ENCODE results near the gene TMEM239. TPM values are rescaled to one million over a fixed set of nuclear protein-coding genes. Genes with fewer than 3 reads are reported as not detected.

Gene TMEM239
- total RNA-seq, 1 experiment from 2014 or later, result not detected

DNA sequence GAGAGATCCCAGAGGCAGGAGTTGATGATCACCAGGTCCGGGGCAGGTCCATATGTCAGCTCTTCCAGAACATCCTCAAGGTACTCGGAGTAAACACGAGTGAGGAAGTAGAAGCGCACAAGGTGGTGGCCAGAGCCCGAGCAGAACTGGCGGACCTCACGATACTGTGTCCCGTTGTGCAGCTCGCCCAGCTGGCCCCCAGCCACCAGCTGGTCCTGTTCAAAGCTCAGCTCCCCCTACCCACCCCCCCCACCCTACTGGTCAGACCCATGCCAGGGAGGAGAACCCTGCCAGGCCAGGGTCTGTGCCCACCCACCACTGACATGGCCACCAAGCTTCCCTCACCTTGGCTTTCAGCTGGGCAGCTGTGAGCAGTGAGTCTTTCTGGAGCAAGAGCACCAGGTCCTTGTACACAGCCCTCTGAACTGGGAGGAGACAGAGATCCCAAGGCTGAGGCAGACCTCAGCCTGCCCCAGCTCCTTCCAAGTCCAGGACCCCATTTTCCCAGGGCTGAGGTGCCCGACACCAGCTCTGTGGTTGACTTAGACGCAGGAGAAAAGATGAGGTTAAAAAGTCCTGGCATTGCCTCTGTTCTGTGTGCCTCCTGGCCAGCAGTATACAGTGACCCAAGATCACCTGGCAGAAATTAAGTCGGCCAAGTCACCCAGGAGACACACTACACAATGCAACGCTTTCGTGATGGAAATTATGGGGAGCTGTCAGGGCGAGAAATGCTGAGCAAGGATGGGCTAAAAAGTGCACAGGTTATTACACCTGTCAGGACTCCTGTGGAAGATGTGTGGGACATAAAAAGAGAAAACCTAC is 22.9 kb downstream of the TMEM239 start:
- H3K4me1 Mint-ChIP-seq (ENCODE audit: low read depth, unreplicated experiment), result peaks cover 8% of the 10 kb centered on the region
- intact Hi-C loops (cut with micrococcal nuclease; ENCODE audit: unreplicated experiment), result no loop called here
- H3K27me3 Mint-ChIP-seq (ENCODE audit: unreplicated experiment), result no peaks in the 10 kb centered on the region
- peak overlapping the region; percentile 48 for H3K27ac Mint-ChIP-seq (ENCODE audit: unreplicated experiment)
- TSS peak; percentile 23 for BruUV-seq (replicated peaks)
- TF ChIP-seq, protein P1, sequence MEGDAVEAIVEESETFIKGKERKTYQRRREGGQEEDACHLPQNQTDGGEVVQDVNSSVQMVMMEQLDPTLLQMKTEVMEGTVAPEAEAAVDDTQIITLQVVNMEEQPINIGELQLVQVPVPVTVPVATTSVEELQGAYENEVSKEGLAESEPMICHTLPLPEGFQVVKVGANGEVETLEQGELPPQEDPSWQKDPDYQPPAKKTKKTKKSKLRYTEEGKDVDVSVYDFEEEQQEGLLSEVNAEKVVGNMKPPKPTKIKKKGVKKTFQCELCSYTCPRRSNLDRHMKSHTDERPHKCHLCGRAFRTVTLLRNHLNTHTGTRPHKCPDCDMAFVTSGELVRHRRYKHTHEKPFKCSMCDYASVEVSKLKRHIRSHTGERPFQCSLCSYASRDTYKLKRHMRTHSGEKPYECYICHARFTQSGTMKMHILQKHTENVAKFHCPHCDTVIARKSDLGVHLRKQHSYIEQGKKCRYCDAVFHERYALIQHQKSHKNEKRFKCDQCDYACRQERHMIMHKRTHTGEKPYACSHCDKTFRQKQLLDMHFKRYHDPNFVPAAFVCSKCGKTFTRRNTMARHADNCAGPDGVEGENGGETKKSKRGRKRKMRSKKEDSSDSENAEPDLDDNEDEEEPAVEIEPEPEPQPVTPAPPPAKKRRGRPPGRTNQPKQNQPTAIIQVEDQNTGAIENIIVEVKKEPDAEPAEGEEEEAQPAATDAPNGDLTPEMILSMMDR (IDR thresholded peaks at IDR 0.05; ENCODE audit: unreplicated experiment), result no peak
- H3K36me3 Mint-ChIP-seq (ENCODE audit: insufficient read depth, unreplicated experiment), result peaks cover 36% of the 10 kb centered on the region
- peak overlapping the region; percentile 90 for H3K4me3 Mint-ChIP-seq (ENCODE audit: low read depth, unreplicated experiment)
- CTCF ChIA-PET, result no interaction called here
- no peaks in the 10 kb centered on the region for H3K9me3 Mint-ChIP-seq (ENCODE audit: low read depth, unreplicated experiment)
- DNase-seq, result no peak

DNA sequence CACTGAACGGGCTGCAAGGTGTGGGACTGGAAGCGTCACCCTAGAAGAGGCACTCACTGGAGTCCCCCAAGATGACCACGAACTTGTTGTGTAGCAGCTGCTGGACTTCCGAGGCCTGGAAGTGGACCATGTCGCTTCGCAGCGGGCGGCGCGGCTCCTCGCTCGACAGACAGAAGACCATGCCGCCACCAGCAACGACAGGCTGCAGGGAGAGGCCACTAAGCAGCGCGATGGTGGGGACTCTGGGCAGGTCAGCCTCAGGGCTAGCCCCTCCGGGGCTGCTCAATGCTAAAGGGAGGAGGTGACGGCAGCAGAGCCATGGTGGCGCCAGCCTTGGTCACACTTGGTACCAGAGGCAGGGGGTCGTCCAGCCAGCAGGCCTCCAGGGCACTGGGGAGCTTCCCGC is 23.6 kb downstream of the TMEM239 start:
- H3K9me3 Mint-ChIP-seq (ENCODE audit: low read depth, unreplicated experiment), result no peaks in the 10 kb centered on the region
- intact Hi-C loops (cut with micrococcal nuclease; ENCODE audit: unreplicated experiment), result no loop called here
- TF ChIP-seq, protein P1 (IDR thresholded peaks at IDR 0.05; ENCODE audit: unreplicated experiment), result no peak
- no TSS peak for BruUV-seq (replicated peaks)
- no peaks in the 10 kb centered on the region for H3K27me3 Mint-ChIP-seq (ENCODE audit: unreplicated experiment)
- peak overlapping the region; percentile 48 for H3K27ac Mint-ChIP-seq (ENCODE audit: unreplicated experiment)
- H3K4me3 Mint-ChIP-seq (ENCODE audit: low read depth, unreplicated experiment), result peak overlapping the region; percentile 90
- H3K4me1 Mint-ChIP-seq (ENCODE audit: low read depth, unreplicated experiment), result peaks cover 8% of the 10 kb centered on the region
- peaks cover 36% of the 10 kb centered on the region for H3K36me3 Mint-ChIP-seq (ENCODE audit: insufficient read depth, unreplicated experiment)
- CTCF ChIA-PET, result no interaction called here
- DNase-seq, result no peak

DNA sequence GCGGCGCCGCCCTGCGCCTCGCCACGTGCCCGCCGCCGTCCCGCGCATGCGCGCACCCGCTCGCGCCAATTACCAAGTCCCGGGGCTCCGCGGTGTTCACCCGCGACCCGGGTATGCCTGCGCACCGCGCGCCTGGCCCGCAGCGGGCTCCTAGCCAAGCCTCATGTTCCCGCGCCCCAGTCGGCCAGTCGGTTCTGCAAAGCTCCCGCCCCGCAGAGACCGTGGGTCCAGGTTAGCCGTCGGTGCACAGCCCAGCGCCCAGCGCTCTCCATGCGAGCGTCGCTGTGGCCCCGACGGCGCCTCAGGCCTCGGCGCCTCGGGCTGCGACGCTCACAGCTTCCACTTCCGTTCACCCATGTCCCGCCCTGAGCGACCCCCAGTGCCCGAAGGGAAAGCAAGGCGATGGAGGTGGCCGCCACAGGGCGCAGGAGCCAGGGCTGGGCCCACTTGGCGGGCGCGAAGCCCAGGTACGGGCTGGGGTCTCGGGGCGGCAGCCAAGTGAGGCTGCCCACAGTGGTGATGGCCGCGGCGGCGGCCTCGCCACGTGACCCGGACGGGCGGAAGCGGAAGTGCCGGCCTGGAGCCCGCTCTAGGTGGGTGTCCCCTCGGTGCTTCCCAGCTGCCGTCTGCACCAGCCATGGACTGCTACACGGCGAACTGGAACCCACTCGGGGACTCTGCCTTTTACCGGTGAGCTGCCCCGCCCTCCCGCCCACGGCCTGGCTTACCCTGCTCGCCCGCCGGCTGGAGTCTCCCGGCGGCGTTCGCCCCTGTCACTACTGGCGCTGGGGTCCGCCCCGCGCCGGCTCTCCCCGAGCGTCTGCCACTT is 24.2 kb downstream of the TMEM239 start, which contains the start of the genes PCED1A and VPS16:
Gene PCED1A (minus strand): TSS at position 518 of the 829 bp plus-strand sequence. CDS start 743 bp downstream, outside the sequence.
Gene VPS16 (plus strand): TSS at position 608 of the 829 bp plus-strand sequence. CDS start 30 bp downstream, at position 638.
- no TSS peak for BruUV-seq (replicated peaks)
- H3K27me3 Mint-ChIP-seq (ENCODE audit: unreplicated experiment), result no peaks in the 10 kb centered on the region
- DNase-seq, result peak; percentile 85
- no peaks in the 10 kb centered on the region for H3K9me3 Mint-ChIP-seq (ENCODE audit: low read depth, unreplicated experiment)
- H3K27ac Mint-ChIP-seq (ENCODE audit: unreplicated experiment), result peak within 1 kb of the TSS; percentile 48
- CTCF ChIA-PET, result no interaction called here
- intact Hi-C loops (cut with micrococcal nuclease; ENCODE audit: unreplicated experiment), result no loop called here
- peaks cover 8% of the 10 kb centered on the region for H3K4me1 Mint-ChIP-seq (ENCODE audit: low read depth, unreplicated experiment)
- TF ChIP-seq, protein P1 (IDR thresholded peaks at IDR 0.05; ENCODE audit: unreplicated experiment), result no peak
- H3K4me3 Mint-ChIP-seq (ENCODE audit: low read depth, unreplicated experiment), result peak within 1 kb of the TSS; percentile 90
- H3K36me3 Mint-ChIP-seq (ENCODE audit: insufficient read depth, unreplicated experiment), result peaks cover 36% of the 10 kb centered on the region

DNA sequence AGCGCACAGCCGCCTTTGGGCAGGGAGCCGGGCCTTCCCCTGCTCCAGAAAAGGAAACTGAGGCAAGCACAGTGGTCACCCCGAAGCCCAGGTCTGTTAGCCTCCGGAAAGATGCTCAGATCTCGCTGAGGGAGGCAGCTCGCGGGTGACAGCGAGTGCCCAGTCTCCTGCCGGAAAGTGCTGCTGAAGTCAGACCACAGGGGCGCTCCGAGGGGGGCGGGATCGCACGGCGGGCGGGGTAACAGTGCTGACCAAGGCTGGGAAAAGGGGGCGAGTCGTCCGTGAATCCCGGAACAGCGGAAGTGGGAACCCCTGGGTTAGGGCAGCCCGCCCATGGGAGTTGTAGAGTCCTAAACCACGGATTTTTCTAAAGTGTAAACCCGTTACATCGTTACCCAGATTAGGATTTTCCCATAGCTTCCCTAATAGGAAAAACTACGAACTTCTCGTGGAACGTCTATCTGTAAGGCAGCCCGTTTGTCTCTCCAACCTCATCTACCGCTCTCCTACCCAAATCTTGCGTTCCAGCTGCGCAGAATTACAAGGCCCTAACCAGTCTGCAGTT is 24.9 kb downstream of the TMEM239 start:
- Mint-ChIP-seq H3K36me3 (ENCODE audit: insufficient read depth, unreplicated experiment) (peaks cover 36% of the 10 kb centered on the region), H3K4me1 (ENCODE audit: low read depth, unreplicated experiment) (peaks cover 8% of the 10 kb centered on the region), H3K9me3 (ENCODE audit: low read depth, unreplicated experiment) (no peaks in the 10 kb centered on the region), H3K27ac (ENCODE audit: unreplicated experiment) (peak overlapping the region; percentile 46), H3K27me3 (ENCODE audit: unreplicated experiment) (no peaks in the 10 kb centered on the region), H3K4me3 (ENCODE audit: low read depth, unreplicated experiment) (peak overlapping the region; percentile 90)
- peak; percentile 36 for DNase-seq
- TF ChIP-seq, protein P1 (IDR thresholded peaks at IDR 0.05; ENCODE audit: unreplicated experiment), result no peak
- intact Hi-C loops (cut with micrococcal nuclease; ENCODE audit: unreplicated experiment), result no loop called here
- CTCF ChIA-PET, result no interaction called here
- BruUV-seq (replicated peaks), result TSS peak; percentile 69
